DOHH2 (cell line): ENCODE measurements around the gene GNAS-AS1.

ENCODE experiments used
- H3F3A ChIP-seq: fragments of 200-600 bp; sonication (generic), shearing (Covaris generic); 2 replicates; pipeline ENCODE4 v1.6.0; 2016; ENCODE audit warnings: antibody characterized with exemption, mild to moderate bottlenecking; ENCODE audit not compliant: control insufficient read depth, insufficient read depth
- H3K27ac ChIP-seq: fragments of 200-600 bp; sonication (generic); 2 replicates; pipeline ENCODE4 v1.5.1; 2014; ENCODE audit warnings: low read depth, mild to moderate bottlenecking, low read length, moderate library complexity
- H3K27me3 ChIP-seq: fragments of 200-600 bp; sonication (generic); 2 replicates; pipeline ENCODE4 v1.6.1; 2014; ENCODE audit warnings: mild to moderate bottlenecking, low read length, mixed read lengths; ENCODE audit not compliant: control insufficient read depth
- H3K36me3 ChIP-seq: fragments of 200-600 bp; sonication (generic); 2 replicates; pipeline ENCODE4 v1.6.1; 2014; ENCODE audit warnings: mild to moderate bottlenecking, low read length, moderate library complexity, mixed read lengths; ENCODE audit not compliant: control insufficient read depth
- H3K4me1 ChIP-seq: fragments of 200-600 bp; sonication (generic); 2 replicates; pipeline ENCODE4 v1.6.1; 2014; ENCODE audit warnings: mild to moderate bottlenecking, low read length, mixed read lengths; ENCODE audit not compliant: control insufficient read depth
- H3K4me2 ChIP-seq: fragments of 200-600 bp; sonication (generic); 2 replicates; pipeline ENCODE4 v1.6.0; 2014; ENCODE audit warnings: mild to moderate bottlenecking, low read length, moderate library complexity
- H3K4me3 ChIP-seq: fragments of 200-600 bp; sonication (generic); 2 replicates; pipeline ENCODE4 v1.5.1; 2014; ENCODE audit warnings: mild to moderate bottlenecking, low read length, mixed read lengths
- H3K79me2 ChIP-seq: fragments of 200-600 bp; sonication (generic); 2 replicates; pipeline ENCODE4 v1.6.1; 2014; ENCODE audit warnings: mild to moderate bottlenecking, low read length, mixed read lengths; ENCODE audit not compliant: control insufficient read depth
- H3K9me2 ChIP-seq: fragments of 200-600 bp; sonication (generic); replicated peaks from 2 replicates; pipeline ENCODE4 v1.6.1; 2014; ENCODE audit warnings: mild to moderate bottlenecking, low read length, mixed read lengths; ENCODE audit not compliant: control insufficient read depth
- H3K9me3 ChIP-seq: fragments of 200-600 bp; sonication (generic); 2 replicates; pipeline ENCODE4 v1.6.1; 2014; ENCODE audit warnings: antibody characterized with exemption, low read length, mixed read lengths; ENCODE audit not compliant: control insufficient read depth, insufficient read depth
- H4K20me1 ChIP-seq: fragments of 200-600 bp; sonication (generic); 2 replicates; pipeline ENCODE4 v1.6.0; 2014; ENCODE audit warnings: low read depth, mild to moderate bottlenecking, antibody characterized with exemption, low read length, moderate library complexity; ENCODE audit not compliant: control insufficient read depth, insufficient read depth
- EZH2phosphoT487 ChIP-seq: fragments of 200-600 bp; sonication (generic); IDR thresholded peaks from 2 replicates; pipeline ENCODE4 v1.6.1; 2017; ENCODE audit warnings: borderline replicate concordance, mild to moderate bottlenecking, antibody characterized with exemption, low read length, moderate library complexity, mixed read lengths
- TF ChIP-seq, protein P1 (sequence below): fragments of 200-600 bp; sonication (generic); IDR thresholded peaks from one replicate; pipeline ENCODE4 v1.5.1; 2014; ENCODE audit warnings: antibody characterized with exemption, mild to moderate bottlenecking, low read depth, low read length; ENCODE audit not compliant: poor library complexity, severe bottlenecking

The GNAS-AS1 gene

DNA sequence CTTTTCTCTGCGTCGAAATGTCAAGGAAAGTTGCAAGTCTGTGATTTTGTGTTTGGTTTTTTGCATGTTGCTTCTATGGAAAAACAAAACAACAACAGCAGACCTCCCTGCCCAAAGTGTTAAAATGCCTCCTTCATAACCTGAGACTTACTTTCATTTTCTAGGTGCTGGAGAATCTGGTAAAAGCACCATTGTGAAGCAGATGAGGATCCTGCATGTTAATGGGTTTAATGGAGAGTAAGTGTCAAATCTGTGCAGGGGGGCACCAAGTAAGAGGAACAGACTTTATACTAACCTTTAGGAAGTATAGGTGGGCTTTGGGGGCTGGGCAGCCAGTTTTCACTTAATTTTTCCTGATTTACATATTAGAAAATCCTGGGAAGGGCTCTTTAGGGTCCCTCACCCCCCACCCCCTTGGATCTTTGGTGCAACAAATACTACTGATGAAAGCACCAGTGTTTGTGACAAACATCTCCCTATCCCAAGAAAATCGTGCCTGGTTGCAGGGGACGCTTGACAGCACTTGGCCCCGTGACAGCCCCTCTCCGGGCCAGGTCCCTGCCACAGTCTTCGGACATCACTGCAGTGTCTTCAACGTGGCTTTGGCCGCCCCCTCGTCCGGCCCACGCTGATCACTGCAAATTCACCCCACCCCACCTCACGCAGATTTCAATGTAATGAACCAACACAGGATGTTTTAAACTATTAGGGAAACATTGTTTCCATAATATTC is 44.9 kb upstream of the GNAS-AS1 start:
- peaks cover 12% of the 10 kb centered on the region for H3F3A ChIP-seq
- no peaks in the 10 kb centered on the region for H3K27me3 ChIP-seq
- H3K9me2 ChIP-seq = no peaks in the 10 kb centered on the region
- peaks cover 80% of the 10 kb centered on the region for H3K36me3 ChIP-seq
- no peak for TF ChIP-seq EZH2phosphoT487
- TF ChIP-seq, protein P1, sequence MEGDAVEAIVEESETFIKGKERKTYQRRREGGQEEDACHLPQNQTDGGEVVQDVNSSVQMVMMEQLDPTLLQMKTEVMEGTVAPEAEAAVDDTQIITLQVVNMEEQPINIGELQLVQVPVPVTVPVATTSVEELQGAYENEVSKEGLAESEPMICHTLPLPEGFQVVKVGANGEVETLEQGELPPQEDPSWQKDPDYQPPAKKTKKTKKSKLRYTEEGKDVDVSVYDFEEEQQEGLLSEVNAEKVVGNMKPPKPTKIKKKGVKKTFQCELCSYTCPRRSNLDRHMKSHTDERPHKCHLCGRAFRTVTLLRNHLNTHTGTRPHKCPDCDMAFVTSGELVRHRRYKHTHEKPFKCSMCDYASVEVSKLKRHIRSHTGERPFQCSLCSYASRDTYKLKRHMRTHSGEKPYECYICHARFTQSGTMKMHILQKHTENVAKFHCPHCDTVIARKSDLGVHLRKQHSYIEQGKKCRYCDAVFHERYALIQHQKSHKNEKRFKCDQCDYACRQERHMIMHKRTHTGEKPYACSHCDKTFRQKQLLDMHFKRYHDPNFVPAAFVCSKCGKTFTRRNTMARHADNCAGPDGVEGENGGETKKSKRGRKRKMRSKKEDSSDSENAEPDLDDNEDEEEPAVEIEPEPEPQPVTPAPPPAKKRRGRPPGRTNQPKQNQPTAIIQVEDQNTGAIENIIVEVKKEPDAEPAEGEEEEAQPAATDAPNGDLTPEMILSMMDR = no peak
- no peak overlapping the region for H3K4me2 ChIP-seq
- peaks cover 31% of the 10 kb centered on the region for H3K4me1 ChIP-seq
- no peaks in the 10 kb centered on the region for H3K9me3 ChIP-seq
- peaks cover 91% of the 10 kb centered on the region for H3K79me2 ChIP-seq
- H3K27ac ChIP-seq = no peak overlapping the region
- peaks cover 47% of the 10 kb centered on the region for H4K20me1 ChIP-seq
- H3K4me3 ChIP-seq = no peak overlapping the region

DNA sequence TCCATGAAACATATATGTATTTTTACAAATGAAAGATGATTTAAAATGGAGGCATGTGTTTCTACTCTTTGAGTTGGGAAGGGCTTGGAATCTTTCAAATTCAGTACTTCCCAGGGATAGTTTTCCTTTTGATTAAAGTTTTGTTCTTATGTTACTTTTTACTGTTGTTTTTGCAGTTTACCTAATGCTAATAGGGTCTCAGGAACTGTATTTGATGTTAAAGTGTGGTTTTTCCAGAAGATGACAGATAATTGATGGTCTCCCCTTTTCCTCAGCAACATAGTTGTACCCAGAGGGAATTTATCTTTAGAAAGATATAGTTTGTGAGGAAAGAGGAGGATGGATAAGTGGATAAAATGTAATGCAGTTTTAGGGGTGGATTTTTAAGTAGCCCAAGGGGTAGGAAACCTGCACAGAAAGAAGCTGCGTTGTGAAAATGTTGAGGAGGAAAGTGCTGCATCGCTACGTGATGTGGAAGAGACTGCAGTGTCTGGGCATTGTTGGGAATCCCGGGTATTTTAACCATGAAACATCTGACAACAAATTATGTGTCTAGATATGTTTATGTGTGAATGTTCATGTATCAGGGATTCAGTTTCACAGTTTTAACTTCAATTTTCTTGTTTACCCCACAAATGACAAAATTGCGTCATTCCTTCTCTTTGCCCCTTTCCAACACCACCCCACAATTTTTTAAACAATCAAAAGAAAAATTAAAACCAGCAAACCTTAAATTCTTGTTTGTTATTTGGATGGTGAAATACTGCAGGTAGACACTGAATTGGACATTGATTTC is 44.1 kb upstream of the GNAS-AS1 start:
- no peaks in the 10 kb centered on the region for H3K27me3 ChIP-seq
- H3K4me2 ChIP-seq = peak overlapping the region; percentile 66
- H3K4me3 ChIP-seq = peak overlapping the region; percentile 78
- peaks cover 28% of the 10 kb centered on the region for H3K4me1 ChIP-seq
- TF ChIP-seq, protein P1 = no peak
- TF ChIP-seq EZH2phosphoT487 = no peak
- peaks cover 91% of the 10 kb centered on the region for H3K79me2 ChIP-seq
- H3K9me2 ChIP-seq = no peaks in the 10 kb centered on the region
- no peak overlapping the region for H3K27ac ChIP-seq
- no peaks in the 10 kb centered on the region for H3K9me3 ChIP-seq
- peaks cover 39% of the 10 kb centered on the region for H4K20me1 ChIP-seq
- H3F3A ChIP-seq = peaks cover 10% of the 10 kb centered on the region
- peaks cover 73% of the 10 kb centered on the region for H3K36me3 ChIP-seq

DNA sequence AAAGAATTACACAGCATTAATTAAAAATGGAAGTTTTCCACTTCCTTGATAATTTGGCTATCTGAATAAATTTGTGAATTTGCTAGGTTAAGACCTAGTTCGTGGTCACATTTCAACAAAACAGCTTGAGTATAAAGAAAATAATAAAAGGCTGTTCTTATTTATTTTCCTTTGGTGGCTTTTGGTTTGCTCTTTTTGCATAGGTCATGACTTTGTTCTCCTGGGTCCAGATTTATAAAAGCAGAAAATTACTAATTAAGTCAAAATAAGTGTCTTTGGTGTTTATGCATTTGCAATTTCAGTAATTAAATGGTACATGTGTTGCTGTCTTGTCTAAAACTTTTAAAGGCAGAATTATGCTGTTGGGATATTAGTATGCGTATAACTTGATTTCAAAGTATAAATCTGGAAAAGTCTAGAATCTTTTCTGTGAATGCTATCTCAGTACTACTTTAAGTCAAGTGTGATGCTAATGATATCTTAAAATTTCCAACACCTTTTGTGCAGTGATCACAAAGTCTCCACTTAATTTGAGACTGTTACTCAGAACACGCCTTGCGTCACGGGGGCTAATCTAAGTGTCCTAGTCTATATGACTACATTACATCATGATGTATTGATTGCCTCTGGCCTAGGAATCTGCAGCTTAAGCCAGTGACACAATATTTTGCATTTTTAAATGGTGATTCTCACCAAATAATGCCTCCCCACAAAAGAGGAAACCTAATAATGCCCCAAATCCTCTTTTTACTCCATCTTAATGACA is 42.8 kb upstream of the GNAS-AS1 start:
- peaks cover 28% of the 10 kb centered on the region for H3K4me1 ChIP-seq

More for the DNA sequence above, 42.8 kb upstream of the GNAS-AS1 start:
- peak overlapping the region; percentile 78 for H3K4me3 ChIP-seq
- no peaks in the 10 kb centered on the region for H3K9me2 ChIP-seq
- H3K36me3 ChIP-seq = peaks cover 60% of the 10 kb centered on the region
- peaks cover 36% of the 10 kb centered on the region for H4K20me1 ChIP-seq
- H3K9me3 ChIP-seq = no peaks in the 10 kb centered on the region
- peaks cover 10% of the 10 kb centered on the region; the same call in 1 of the 2 replicates for H3F3A ChIP-seq
- peaks cover 85% of the 10 kb centered on the region for H3K79me2 ChIP-seq
- TF ChIP-seq, protein P1 = no peak
- no peak for TF ChIP-seq EZH2phosphoT487
- no peaks in the 10 kb centered on the region for H3K27me3 ChIP-seq
- H3K4me2 ChIP-seq = peak overlapping the region; percentile 66
- peak overlapping the region; percentile 76; the same call in 1 of the 2 replicates for H3K27ac ChIP-seq
